Trophoblast cell (in vitro differentiated cells and primary cell): ENCODE results near the gene PRKAR1B.

Experiments
- DNase-seq, 2 donors: peaks; one replicate each; pipeline ENCODE4 v3.0.0-alpha.2; 2016
- H2AFZ ChIP-seq: 2 replicates; pipeline ENCODE4 v1.6.1; 2013; ENCODE audit warnings: low read length, moderate library complexity, mild to moderate bottlenecking; ENCODE audit not compliant: insufficient read depth, poor library complexity
- H2AK5ac ChIP-seq: 2 replicates; pipeline ENCODE4 v1.6.1; 2013; ENCODE audit warnings: mild to moderate bottlenecking, low read length
- H2BK120ac ChIP-seq: 2 replicates; pipeline ENCODE4 v1.6.1; 2013; ENCODE audit warnings: low read length, mild to moderate bottlenecking, moderate library complexity; ENCODE audit not compliant: insufficient read depth, poor library complexity
- H2BK12ac ChIP-seq: 2 replicates; pipeline ENCODE4 v1.6.1; 2013; ENCODE audit warnings: mild to moderate bottlenecking, low read length, moderate library complexity
- H2BK5ac ChIP-seq: 2 replicates; pipeline ENCODE4 v1.6.1; 2013; ENCODE audit warnings: low read length, low read depth, moderate library complexity, mild to moderate bottlenecking; ENCODE audit not compliant: poor library complexity
- H3K14ac ChIP-seq: 2 replicates; pipeline ENCODE4 v1.6.1; 2013; ENCODE audit warnings: mild to moderate bottlenecking, low read length
- H3K18ac ChIP-seq: 2 replicates; pipeline ENCODE4 v1.6.1; 2013; ENCODE audit warnings: mild to moderate bottlenecking, low read length
- H3K23ac ChIP-seq: 2 replicates; pipeline ENCODE4 v1.6.1; 2013; ENCODE audit warnings: low read length
- H3K27ac ChIP-seq: 2 replicates; pipeline ENCODE4 v1.5.1; 2013; ENCODE audit warnings: low read depth, mild to moderate bottlenecking, inconsistent platforms, low read length, moderate library complexity
- H3K27me3 ChIP-seq: 2 replicates; pipeline ENCODE4 v1.6.1; 2013; ENCODE audit warnings: inconsistent platforms, mild to moderate bottlenecking, low read length, moderate library complexity; ENCODE audit not compliant: insufficient read depth
- H3K36me3 ChIP-seq, 2 experiments: 1 replicate in 1 of 2; 2 replicates in 1 of 2; pipeline ENCODE4 v1.6.1; 2013; ENCODE audit warnings: low read length in 2 of 2, mild to moderate bottlenecking in 2 of 2, moderate library complexity in 1 of 2; ENCODE audit not compliant: insufficient read depth in 2 of 2, control insufficient read depth in 1 of 2
- H3K4ac ChIP-seq: 2 replicates; pipeline ENCODE4 v1.6.1; 2013; ENCODE audit warnings: low read depth, mild to moderate bottlenecking, low read length, moderate library complexity
- H3K4me1 ChIP-seq, 2 experiments: 1 replicate in 1 of 2; 2 replicates in 1 of 2; pipeline ENCODE4 v1.6.1; 2013; ENCODE audit warnings: low read length in 2 of 2, mild to moderate bottlenecking in 2 of 2, moderate library complexity in 1 of 2; ENCODE audit not compliant: insufficient read depth in 2 of 2, control insufficient read depth in 1 of 2
- H3K4me2 ChIP-seq: 2 replicates; pipeline ENCODE4 v1.6.1; 2013; ENCODE audit warnings: inconsistent platforms, mild to moderate bottlenecking, low read length, moderate library complexity
- H3K4me3 ChIP-seq: 2 replicates; pipeline ENCODE4 v1.5.1; 2013; ENCODE audit warnings: mild to moderate bottlenecking, low read depth, low read length, inconsistent platforms
- H3K79me1 ChIP-seq: one replicate; pipeline ENCODE4 v1.6.1; 2013; ENCODE audit warnings: low read length
- H3K79me2 ChIP-seq: 2 replicates; pipeline ENCODE4 v1.6.1; 2013; ENCODE audit warnings: low read length, mild to moderate bottlenecking; ENCODE audit not compliant: control insufficient read depth, insufficient read depth, poor library complexity
- H3K9ac ChIP-seq: 2 replicates; pipeline ENCODE4 v1.6.1; 2013; ENCODE audit warnings: mild to moderate bottlenecking, low read length
- H3K9me3 ChIP-seq: 2 replicates; pipeline ENCODE4 v1.6.1; 2013; ENCODE audit warnings: low read depth, mild to moderate bottlenecking, control low read depth, inconsistent platforms, low read length; ENCODE audit not compliant: insufficient read depth
- H4K12ac ChIP-seq: 2 replicates; pipeline ENCODE4 v1.6.1; 2013; ENCODE audit warnings: low read depth, mild to moderate bottlenecking, low read length, moderate library complexity
- H4K8ac ChIP-seq: 2 replicates; pipeline ENCODE4 v1.6.1; 2013; ENCODE audit warnings: low read depth, mild to moderate bottlenecking, low read length, moderate library complexity
- H4K91ac ChIP-seq: one replicate; pipeline ENCODE4 v1.6.1; 2013; ENCODE audit warnings: low read depth, mild to moderate bottlenecking, low read length, moderate library complexity
- WGBS: extraction: QIAGEN DNeasy Blood & Tissue Kit; methylation state at CpG from one replicate; pipeline ENCODE4 v1.1.7; 2013; ENCODE audit warnings: missing lambda C conversion rate; ENCODE audit not compliant: insufficient read length, insufficient coverage; ENCODE audit errors: extremely low coverage; 5-methylcytosine and 5-hydroxymethylcytosine counted together

Gene PRKAR1B

GRCh38 chr7:574661-575395, 152.3 kb downstream of the PRKAR1B start:
- no peak overlapping the region for H3K18ac ChIP-seq
- H2AK5ac ChIP-seq: no peak overlapping the region
- H3K27ac ChIP-seq: no peak overlapping the region
- H3K27me3 ChIP-seq: no peaks in the 10 kb centered on the region
- no peak overlapping the region for H2BK5ac ChIP-seq
- H4K91ac ChIP-seq: no peak overlapping the region
- no peak overlapping the region for H4K8ac ChIP-seq
- no peak overlapping the region for H3K23ac ChIP-seq
- H2BK120ac ChIP-seq: no peak overlapping the region
- no peak overlapping the region for H3K14ac ChIP-seq
- no peak for DNase-seq
- H3K79me1 ChIP-seq: no peaks in the 10 kb centered on the region
- H3K4me2 ChIP-seq: no peak overlapping the region
- H3K9me3 ChIP-seq: peaks cover 3% of the 10 kb centered on the region
- H3K9ac ChIP-seq: no peak overlapping the region
- H3K4ac ChIP-seq: no peak overlapping the region
- H4K12ac ChIP-seq: no peak overlapping the region
- H2AFZ ChIP-seq: no peak overlapping the region
- no peak overlapping the region for H3K4me3 ChIP-seq
- no peak overlapping the region for H2BK12ac ChIP-seq
- H3K36me3 ChIP-seq: no peaks in the 10 kb centered on the region
- no peaks in the 10 kb centered on the region for H3K4me1 ChIP-seq
- no CpG with 5 or more reads among the region's 23 CpGs for WGBS
- H3K79me2 ChIP-seq: no peaks in the 10 kb centered on the region

- H2AK5ac ChIP-seq: no peak overlapping the region
- H4K8ac ChIP-seq: no peak overlapping the region
- no CpG with 5 or more reads among the region's 23 CpGs for WGBS
- no peak overlapping the region for H3K4me3 ChIP-seq
- H3K79me1 ChIP-seq: no peaks in the 10 kb centered on the region
- H3K4me2 ChIP-seq: no peak overlapping the region
- no peaks in the 10 kb centered on the region for H3K4me1 ChIP-seq
- H3K4ac ChIP-seq: no peak overlapping the region
- H3K23ac ChIP-seq: no peak overlapping the region
- no peak overlapping the region for H2BK120ac ChIP-seq
- no peaks in the 10 kb centered on the region for H3K79me2 ChIP-seq
- no peak overlapping the region for H2BK5ac ChIP-seq
- no peak overlapping the region for H4K12ac ChIP-seq
- H3K18ac ChIP-seq: no peak overlapping the region
- no peak for DNase-seq
- H3K9me3 ChIP-seq: peaks cover 5% of the 10 kb centered on the region
- H3K27me3 ChIP-seq: no peaks in the 10 kb centered on the region
- no peak overlapping the region for H3K27ac ChIP-seq
- H3K36me3 ChIP-seq: no peaks in the 10 kb centered on the region
- H3K9ac ChIP-seq: no peak overlapping the region
- no peak overlapping the region for H4K91ac ChIP-seq
- H2BK12ac ChIP-seq: no peak overlapping the region
- no peak overlapping the region for H3K14ac ChIP-seq
- H2AFZ ChIP-seq: no peak overlapping the region
Observed at GRCh38 chr7:573933-574381, 153.1 kb downstream of the PRKAR1B start.

GRCh38 chr7:573269-573932, 153.7 kb downstream of the PRKAR1B start:
- WGBS: no CpG with 5 or more reads among the region's 36 CpGs
- H3K79me2 ChIP-seq: no peaks in the 10 kb centered on the region
- H3K23ac ChIP-seq: no peak overlapping the region

GRCh38 chr7:572416-573268, 154.4 kb downstream of the PRKAR1B start:
- H3K4me2 ChIP-seq: no peak overlapping the region
- H2AFZ ChIP-seq: no peak overlapping the region
- no peak overlapping the region for H4K91ac ChIP-seq
- WGBS: no CpG with 5 or more reads among the region's 45 CpGs
- no peak overlapping the region for H3K14ac ChIP-seq
- no peak overlapping the region for H4K12ac ChIP-seq
- no peak overlapping the region for H2AK5ac ChIP-seq
- H2BK120ac ChIP-seq: no peak overlapping the region
- H3K79me2 ChIP-seq: no peaks in the 10 kb centered on the region
- no peaks in the 10 kb centered on the region for H3K4me1 ChIP-seq
- H2BK5ac ChIP-seq: no peak overlapping the region
- no peak overlapping the region for H2BK12ac ChIP-seq
- H3K27ac ChIP-seq: no peak overlapping the region
- no peak overlapping the region for H4K8ac ChIP-seq
- no peak overlapping the region for H3K4ac ChIP-seq
- DNase-seq: no peak
- H3K23ac ChIP-seq: no peak overlapping the region
- peaks cover 3% of the 10 kb centered on the region for H3K9me3 ChIP-seq
- no peak overlapping the region for H3K4me3 ChIP-seq
- no peaks in the 10 kb centered on the region for H3K36me3 ChIP-seq
- H3K27me3 ChIP-seq: no peaks in the 10 kb centered on the region
- H3K18ac ChIP-seq: no peak overlapping the region
- H3K9ac ChIP-seq: no peak overlapping the region
- H3K79me1 ChIP-seq: no peaks in the 10 kb centered on the region

More at GRCh38 chr7:573269-573932, 153.7 kb downstream of the PRKAR1B start:
- no peak overlapping the region for H2AFZ ChIP-seq
- H2BK5ac ChIP-seq: no peak overlapping the region
- H3K79me1 ChIP-seq: no peaks in the 10 kb centered on the region
- H3K18ac ChIP-seq: no peak overlapping the region
- H2BK120ac ChIP-seq: no peak overlapping the region
- no peak overlapping the region for H3K4ac ChIP-seq
- H3K4me2 ChIP-seq: no peak overlapping the region
- H2AK5ac ChIP-seq: no peak overlapping the region
- H3K9me3 ChIP-seq: peaks cover 5% of the 10 kb centered on the region
- no peaks in the 10 kb centered on the region for H3K36me3 ChIP-seq
- no peak overlapping the region for H3K4me3 ChIP-seq
- no peaks in the 10 kb centered on the region for H3K27me3 ChIP-seq
- H3K9ac ChIP-seq: no peak overlapping the region
- DNase-seq: no peak
- no peak overlapping the region for H2BK12ac ChIP-seq
- H3K27ac ChIP-seq: no peak overlapping the region
- no peak overlapping the region for H4K8ac ChIP-seq
- H4K12ac ChIP-seq: no peak overlapping the region
- H4K91ac ChIP-seq: no peak overlapping the region
- H3K14ac ChIP-seq: no peak overlapping the region
- no peaks in the 10 kb centered on the region for H3K4me1 ChIP-seq
